PC-9 (cell line): Measurements from ENCODE around the gene CNNM4.

Experiments
- EZH2 ChIP-seq: fragments of 200-600 bp; sonication (generic); IDR thresholded peaks from 2 replicates; pipeline ENCODE4 v1.8.0; 2017; ENCODE audit warnings: antibody characterized with exemption, low read depth
- TF ChIP-seq, protein P1 (sequence below): fragments of 200-600 bp; sonication (generic); conservative IDR thresholded peaks from 2 replicates; pipeline ENCODE4 v1.6.1; 2017; ENCODE audit warnings: mixed run types, antibody characterized with exemption, mild to moderate bottlenecking, moderate library complexity

DNA sequence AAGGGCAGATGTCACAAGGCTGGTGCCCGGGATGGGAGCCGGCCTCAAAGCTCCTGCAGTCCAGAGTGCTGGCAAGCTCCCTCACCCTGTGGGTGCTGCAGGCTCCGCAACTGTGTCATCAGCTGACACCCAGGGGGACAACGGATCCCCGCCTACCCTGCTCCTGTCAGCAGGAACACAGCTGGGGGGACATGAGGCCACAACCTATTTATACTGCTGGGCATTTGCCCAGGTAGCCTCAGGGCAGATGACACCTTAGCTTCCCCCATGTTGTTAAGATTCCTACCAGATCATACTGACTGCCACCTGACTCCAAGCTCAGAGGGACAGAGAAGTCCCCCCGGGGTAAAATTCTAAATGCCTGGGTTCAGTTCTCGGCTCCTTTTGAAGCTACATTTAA, 81.9 kb downstream of the CNNM4 start:
- TF ChIP-seq, protein P1, sequence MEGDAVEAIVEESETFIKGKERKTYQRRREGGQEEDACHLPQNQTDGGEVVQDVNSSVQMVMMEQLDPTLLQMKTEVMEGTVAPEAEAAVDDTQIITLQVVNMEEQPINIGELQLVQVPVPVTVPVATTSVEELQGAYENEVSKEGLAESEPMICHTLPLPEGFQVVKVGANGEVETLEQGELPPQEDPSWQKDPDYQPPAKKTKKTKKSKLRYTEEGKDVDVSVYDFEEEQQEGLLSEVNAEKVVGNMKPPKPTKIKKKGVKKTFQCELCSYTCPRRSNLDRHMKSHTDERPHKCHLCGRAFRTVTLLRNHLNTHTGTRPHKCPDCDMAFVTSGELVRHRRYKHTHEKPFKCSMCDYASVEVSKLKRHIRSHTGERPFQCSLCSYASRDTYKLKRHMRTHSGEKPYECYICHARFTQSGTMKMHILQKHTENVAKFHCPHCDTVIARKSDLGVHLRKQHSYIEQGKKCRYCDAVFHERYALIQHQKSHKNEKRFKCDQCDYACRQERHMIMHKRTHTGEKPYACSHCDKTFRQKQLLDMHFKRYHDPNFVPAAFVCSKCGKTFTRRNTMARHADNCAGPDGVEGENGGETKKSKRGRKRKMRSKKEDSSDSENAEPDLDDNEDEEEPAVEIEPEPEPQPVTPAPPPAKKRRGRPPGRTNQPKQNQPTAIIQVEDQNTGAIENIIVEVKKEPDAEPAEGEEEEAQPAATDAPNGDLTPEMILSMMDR, result no peak
- no peak for TF ChIP-seq EZH2
